Skeletal muscle tissue (tissue), 4 donors: ENCODE results near the gene PLTP. TPM values are rescaled to one million over a fixed set of nuclear protein-coding genes. Genes with fewer than 3 reads are reported as not detected.

Experiments used
- H3K27ac ChIP-seq: one replicate; pipeline ENCODE4 v1.7.0; 2013; ENCODE audit warnings: mild to moderate bottlenecking, low read depth, low read length, inconsistent platforms
- H3K27me3 ChIP-seq, 3 donors: one replicate each; pipeline ENCODE4 v1.7.0; 2013; ENCODE audit warnings: low read length in 3 of 3; ENCODE audit not compliant: control insufficient read depth in 3 of 3, insufficient read depth in 3 of 3
- H3K36me3 ChIP-seq, 3 donors: one replicate each; pipeline ENCODE4 v1.7.0; 2013; ENCODE audit warnings: low read length in 3 of 3; ENCODE audit not compliant: control insufficient read depth in 3 of 3, insufficient read depth in 3 of 3
- H3K4me1 ChIP-seq, 3 donors: one replicate each; pipeline ENCODE4 v1.7.0; 2013; ENCODE audit warnings: low read length in 3 of 3, mild to moderate bottlenecking in 3 of 3; ENCODE audit not compliant: control insufficient read depth in 3 of 3, insufficient read depth in 3 of 3
- H3K4me3 ChIP-seq, 3 donors: one replicate each; pipeline ENCODE4 v1.7.0; 2013; ENCODE audit warnings: low read length in 3 of 3
- H3K9ac ChIP-seq, 3 donors: one replicate each; pipeline ENCODE4 v1.7.0; 2013; ENCODE audit warnings: low read length in 3 of 3, mild to moderate bottlenecking in 3 of 3, moderate library complexity in 2 of 3, low read depth in 1 of 3
- H3K9me3 ChIP-seq, 3 donors: one replicate each; pipeline ENCODE4 v1.7.0; 2013; ENCODE audit warnings: low read length in 3 of 3; ENCODE audit not compliant: control insufficient read depth in 3 of 3
- total RNA-seq: library from RNA; depleted of rRNA; stranded (reverse); fragments of >200 nt; gene quantifications from one replicate; pipeline ENCODE4 v1.2.3, GENCODE V29; 2014
- donor health status: Osteomylitis.

Gene PLTP
- total RNA-seq, 1 donor from 2014 or later: 38.1 TPM

- H3K27me3 ChIP-seq: no peaks in the 10 kb centered on the region
- peaks cover 11 to 49% (median 24%) of the 10 kb centered on the region in 3 donors for H3K4me1 ChIP-seq
- H3K9me3 ChIP-seq: no peaks in the 10 kb centered on the region
- H3K27ac ChIP-seq: peak overlapping the region; percentile 28
- no peak overlapping the region for H3K4me3 ChIP-seq
- H3K36me3 ChIP-seq: peaks cover 87 to 94% (median 93%) of the 10 kb centered on the region in 3 donors
- peak overlapping the region in 2 of 3 donors; percentile 21 to 47 for H3K9ac ChIP-seq
Measured at GRCh38 chr20:45944965-45945677, 33.2 kb upstream of the PLTP start.

GRCh38 chr20:45944151-45944964, 32.4 kb upstream of the PLTP start:
- Histone ChIP-seq H3K27ac (peak overlapping the region; percentile 28), H3K4me1 (peaks cover 11 to 49% (median 24%) of the 10 kb centered on the region in 3 donors), H3K9ac (peak overlapping the region in 1 of 3 donors; percentile 47)

GRCh38 chr20:45943613-45944012, 31.7 kb upstream of the PLTP start:
- Histone ChIP-seq H3K36me3 (peaks cover 87 to 94% (median 93%) of the 10 kb centered on the region in 3 donors), H3K9ac (no peak overlapping the region), H3K4me3 (no peak overlapping the region), H3K27ac (peak overlapping the region; percentile 28), H3K27me3 (no peaks in the 10 kb centered on the region), H3K9me3 (no peaks in the 10 kb centered on the region), H3K4me1 (peaks cover 11 to 46% (median 24%) of the 10 kb centered on the region in 3 donors)

More at GRCh38 chr20:45944151-45944964, 32.4 kb upstream of the PLTP start:
- Histone ChIP-seq H3K27me3 (no peaks in the 10 kb centered on the region), H3K9me3 (no peaks in the 10 kb centered on the region), H3K4me3 (no peak overlapping the region), H3K36me3 (peaks cover 87 to 94% (median 93%) of the 10 kb centered on the region in 3 donors)

GRCh38 chr20:45940469-45940868, 28.5 kb upstream of the PLTP start:
- peaks cover 71 to 77% (median 74%) of the 10 kb centered on the region in 3 donors for H3K36me3 ChIP-seq

GRCh38 chr20:45940053-45940452, 28.1 kb upstream of the PLTP start:
- no peaks in the 10 kb centered on the region for H3K27me3 ChIP-seq
- peaks cover 67 to 73% (median 70%) of the 10 kb centered on the region in 3 donors for H3K36me3 ChIP-seq
- H3K9ac ChIP-seq: no peak overlapping the region
- H3K27ac ChIP-seq: no peak overlapping the region
- H3K4me1 ChIP-seq: peaks cover 13 to 41% (median 17%) of the 10 kb centered on the region in 3 donors
- no peaks in the 10 kb centered on the region for H3K9me3 ChIP-seq
- no peak overlapping the region for H3K4me3 ChIP-seq

More at GRCh38 chr20:45940469-45940868, 28.5 kb upstream of the PLTP start:
- H3K4me1 ChIP-seq: peaks cover 12 to 44% (median 17%) of the 10 kb centered on the region in 3 donors
- H3K9me3 ChIP-seq: no peaks in the 10 kb centered on the region
- no peak overlapping the region for H3K27ac ChIP-seq
- H3K27me3 ChIP-seq: no peaks in the 10 kb centered on the region
- H3K4me3 ChIP-seq: no peak overlapping the region
- H3K9ac ChIP-seq: no peak overlapping the region

GRCh38 chr20:45938727-45939438, 26.9 kb upstream of the PLTP start:
- peaks cover 57 to 61% (median 58%) of the 10 kb centered on the region in 3 donors for H3K36me3 ChIP-seq
- H3K4me3 ChIP-seq: no peak overlapping the region
- H3K27me3 ChIP-seq: no peaks in the 10 kb centered on the region
- no peak overlapping the region for H3K27ac ChIP-seq
- H3K4me1 ChIP-seq: peaks cover 12 to 38% (median 14%) of the 10 kb centered on the region in 3 donors
- peak overlapping the region in 1 of 3 donors; percentile 16 for H3K9ac ChIP-seq
- H3K9me3 ChIP-seq: no peaks in the 10 kb centered on the region

GRCh38 chr20:45937765-45938164, 25.8 kb upstream of the PLTP start:
- Histone ChIP-seq H3K4me3 (no peak overlapping the region), H3K4me1 (peaks cover 21 to 41% (median 23%) of the 10 kb centered on the region in 3 donors), H3K36me3 (peaks cover 46 to 50% (median 47%) of the 10 kb centered on the region in 3 donors), H3K27me3 (no peaks in the 10 kb centered on the region), H3K9me3 (no peaks in the 10 kb centered on the region), H3K9ac (no peak overlapping the region), H3K27ac (no peak overlapping the region)

- H3K9ac ChIP-seq: peak overlapping the region; percentile 80 to 99 (median 90)
- H3K4me3 ChIP-seq: peak overlapping the region; percentile 77 to 100 (median 96)
- H3K27ac ChIP-seq: peak overlapping the region; percentile 99
- H3K4me1 ChIP-seq: peaks cover 21 to 41% (median 23%) of the 10 kb centered on the region in 3 donors
- H3K27me3 ChIP-seq: no peaks in the 10 kb centered on the region
- peaks cover 30 to 34% (median 34%) of the 10 kb centered on the region in 3 donors for H3K36me3 ChIP-seq
- no peaks in the 10 kb centered on the region for H3K9me3 ChIP-seq
Measured at GRCh38 chr20:45935416-45936046, 23.6 kb upstream of the PLTP start.
